Stimulated activated CD4-positive, alpha-beta T cell treated with anti-CD3 and anti-CD28 coated beads, Interleukin-4, amount 100 ng/mL, for 24 hours (primary cell): Measurements from ENCODE around the gene FRMPD3.

Source experiments
- DNase-seq: peaks from one replicate; pipeline ENCODE4 v3.0.0-alpha.2; 2020

Gene FRMPD3

DNA sequence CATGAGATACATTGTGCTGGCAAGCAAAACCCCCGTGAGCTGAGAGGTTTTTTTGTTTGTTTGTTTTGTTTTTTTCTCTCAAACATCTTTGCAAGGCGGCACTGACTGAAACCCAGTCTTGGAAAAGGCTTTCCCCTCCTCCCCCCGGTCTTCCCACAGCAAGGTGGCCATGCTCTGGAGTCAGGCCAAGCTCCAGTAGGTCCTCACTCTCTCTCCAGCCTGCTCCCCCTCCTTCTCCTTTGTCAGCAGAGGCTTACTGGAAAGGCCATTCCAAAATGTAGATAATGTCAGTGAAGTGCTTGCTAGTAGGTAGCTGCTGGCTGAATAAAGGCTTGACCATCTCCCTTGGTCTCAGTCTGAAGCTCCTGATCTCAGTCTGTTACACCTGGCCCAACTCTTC is 32.6 kb downstream of the FRMPD3 start:
- no peak for DNase-seq

DNA sequence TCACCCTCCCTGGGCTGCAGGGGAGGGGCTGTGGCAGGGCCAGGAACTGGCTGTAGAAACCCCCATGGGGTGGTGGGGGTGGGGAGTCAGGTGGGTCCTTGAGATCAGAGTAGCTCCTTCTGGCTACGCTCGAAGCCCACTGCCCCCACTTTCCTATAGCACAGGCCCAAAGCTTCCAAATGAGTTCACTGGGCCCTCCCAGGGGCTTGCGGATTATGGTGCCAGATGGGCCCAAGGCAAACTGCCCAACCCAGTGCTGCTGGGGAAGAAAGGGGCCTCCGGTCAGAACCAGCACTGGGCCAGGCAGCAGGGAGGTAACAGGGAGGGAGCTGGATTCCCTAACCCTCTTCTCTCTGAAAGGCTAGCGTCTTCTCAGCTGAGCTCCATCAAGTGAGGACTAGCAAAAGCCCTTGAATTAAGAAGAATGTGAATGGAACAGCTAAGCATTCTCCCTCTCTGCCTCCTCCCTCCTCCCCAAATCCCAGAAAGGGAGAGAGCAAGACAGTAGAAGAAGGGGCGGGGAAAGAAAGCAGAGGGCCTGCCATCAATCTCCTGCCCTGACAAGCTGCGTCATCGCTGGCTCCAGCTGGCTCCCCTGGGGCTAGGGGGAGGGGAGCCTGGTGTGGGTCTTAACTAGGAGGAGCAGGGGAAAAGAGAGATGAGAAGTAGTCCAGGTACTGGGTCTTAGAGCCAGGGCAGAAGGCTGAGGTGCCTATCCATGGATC is 34.7 kb downstream of the FRMPD3 start:
- no peak for DNase-seq

DNA sequence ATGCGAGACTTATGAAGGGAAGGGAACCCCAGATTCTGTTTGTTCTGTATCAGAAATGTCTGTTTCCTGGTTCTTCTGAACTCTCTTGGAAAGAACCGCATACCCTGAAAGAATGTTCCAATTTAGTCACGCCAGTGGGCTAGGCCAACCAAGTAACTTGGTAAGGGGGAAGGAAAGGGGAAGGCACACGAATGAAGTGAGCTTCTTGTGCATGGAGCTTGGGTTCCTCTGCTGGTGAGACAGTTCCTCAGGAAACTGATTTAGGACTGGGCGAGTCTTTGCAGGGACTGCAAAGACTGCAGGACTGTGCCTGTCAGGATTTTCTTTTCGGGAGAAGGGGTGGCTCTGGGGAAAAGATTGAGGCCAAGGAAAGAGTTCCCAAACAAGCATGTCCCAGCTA is 35.6 kb downstream of the FRMPD3 start:
- DNase-seq = no peak

DNA sequence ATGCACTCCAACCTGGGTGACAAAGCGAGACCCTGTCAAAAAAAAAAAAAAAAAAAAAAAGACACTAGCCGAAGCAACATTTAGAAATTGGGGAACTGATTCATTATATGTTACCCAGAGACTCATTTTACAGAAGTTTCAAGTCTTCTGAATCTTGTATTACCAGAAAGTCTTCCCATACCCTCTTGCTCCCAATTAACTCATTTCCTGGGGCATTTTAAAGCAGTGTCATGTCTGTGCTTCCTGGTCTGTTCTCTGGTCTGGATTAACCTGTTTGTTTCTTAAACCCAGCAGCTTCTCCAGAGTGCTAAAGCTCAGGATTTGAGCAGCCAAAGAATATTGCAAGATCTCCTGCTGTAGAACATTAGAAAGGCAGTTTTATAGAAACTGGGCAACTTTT is 43.7 kb downstream of the FRMPD3 start:
- no peak for DNase-seq

DNA sequence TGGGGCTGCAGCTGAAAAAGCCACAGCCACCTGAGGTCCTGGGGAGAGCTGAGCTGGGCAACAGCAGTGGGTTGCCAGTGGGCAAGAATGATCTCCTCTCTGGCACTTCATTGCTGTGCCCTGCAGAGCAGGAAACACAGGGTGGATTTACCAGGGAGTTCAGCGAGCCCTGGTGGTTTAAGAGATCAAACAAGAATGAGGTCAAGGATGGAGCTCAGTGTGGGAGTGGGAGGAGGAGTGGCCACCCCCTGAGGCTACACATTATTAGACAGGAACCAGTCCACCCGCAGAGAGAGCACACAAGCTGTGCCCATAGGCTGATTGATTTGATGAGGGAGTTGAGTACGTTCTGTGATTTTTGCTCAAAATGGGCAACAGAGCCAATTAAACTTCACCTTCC is 47.3 kb downstream of the FRMPD3 start:
- DNase-seq = no peak
